HEK293 (cell line): ENCODE data around the gene AHCYL2.

ENCODE experiments used
- BCL11B ChIP-seq: fragments of 450-650 bp; formaldehyde crosslinking; IDR thresholded peaks from 2 replicates; pipeline ENCODE4 v1.5.1; 2016; ENCODE audit warnings: low read depth, missing biosample characterization, missing genetic modification characterization
- KLF8 ChIP-seq: fragments of 450-650 bp; formaldehyde crosslinking; IDR thresholded peaks from 2 replicates; pipeline ENCODE4 v1.5.1; 2016; ENCODE audit warnings: missing biosample characterization, missing genetic modification characterization
- MYNN ChIP-seq: fragments of 450-650 bp; formaldehyde crosslinking; IDR thresholded peaks from 2 replicates; pipeline ENCODE4 v1.5.1; 2016; ENCODE audit warnings: missing biosample characterization, missing genetic modification characterization, borderline replicate concordance
- RBAK ChIP-seq: fragments of 450-650 bp; formaldehyde crosslinking; IDR thresholded peaks from 2 replicates; pipeline ENCODE4 v1.5.1; 2016; ENCODE audit warnings: missing biosample characterization, missing genetic modification characterization
- SALL2 ChIP-seq: fragments of 450-650 bp; formaldehyde crosslinking; IDR thresholded peaks from 2 replicates; pipeline ENCODE4 v1.5.0; 2017; ENCODE audit warnings: missing biosample characterization, mild to moderate bottlenecking, missing genetic modification characterization, borderline replicate concordance
- ZBTB17 ChIP-seq: fragments of 450-650 bp; formaldehyde crosslinking; IDR thresholded peaks from 2 replicates; pipeline ENCODE4 v1.5.1; 2016; ENCODE audit warnings: missing biosample characterization, missing genetic modification characterization
- ZBTB20 ChIP-seq: fragments of 450-650 bp; formaldehyde crosslinking; IDR thresholded peaks from 2 replicates; pipeline ENCODE4 v1.5.1; 2016; ENCODE audit warnings: missing biosample characterization, missing genetic modification characterization
- ZBTB21 ChIP-seq: fragments of 450-650 bp; formaldehyde crosslinking; IDR thresholded peaks from 2 replicates; pipeline ENCODE4 v1.5.1; 2017; ENCODE audit warnings: missing biosample characterization, missing genetic modification characterization
- ZFP37 ChIP-seq: fragments of 450-650 bp; formaldehyde crosslinking; IDR thresholded peaks from 2 replicates; pipeline ENCODE4 v1.5.1; 2016; ENCODE audit warnings: missing biosample characterization, missing genetic modification characterization
- ZNF112 ChIP-seq: fragments of 450-650 bp; formaldehyde crosslinking; IDR thresholded peaks from 2 replicates; pipeline ENCODE4 v1.5.0; 2017; ENCODE audit warnings: missing biosample characterization, missing genetic modification characterization
- ZNF114 ChIP-seq: fragments of 450-650 bp; formaldehyde crosslinking; IDR thresholded peaks from 2 replicates; pipeline ENCODE4 v1.5.0; 2017; ENCODE audit warnings: missing biosample characterization, missing genetic modification characterization
- ZNF132 ChIP-seq: fragments of 450-650 bp; formaldehyde crosslinking; IDR thresholded peaks from 2 replicates; pipeline ENCODE4 v1.5.1; 2017; ENCODE audit warnings: missing biosample characterization, missing genetic modification characterization, borderline replicate concordance
- ZNF146 ChIP-seq: fragments of 450-650 bp; formaldehyde crosslinking; IDR thresholded peaks from 2 replicates; pipeline ENCODE4 v1.5.1; 2016; ENCODE audit warnings: missing biosample characterization, missing genetic modification characterization
- ZNF214 ChIP-seq: fragments of 450-650 bp; formaldehyde crosslinking; IDR thresholded peaks from 2 replicates; pipeline ENCODE4 v1.5.1; 2017; ENCODE audit warnings: missing biosample characterization, mild to moderate bottlenecking, missing genetic modification characterization, borderline replicate concordance
- ZNF23 ChIP-seq: fragments of 450-650 bp; formaldehyde crosslinking; IDR thresholded peaks from 2 replicates; pipeline ENCODE4 v1.5.1; 2016; ENCODE audit warnings: missing biosample characterization, missing genetic modification characterization, borderline replicate concordance
- ZNF324 ChIP-seq: fragments of 450-650 bp; formaldehyde crosslinking; IDR thresholded peaks from 2 replicates; pipeline ENCODE4 v1.5.1; 2016; ENCODE audit warnings: missing biosample characterization, missing genetic modification characterization
- ZNF37A ChIP-seq: fragments of 450-650 bp; IDR thresholded peaks from 2 replicates; pipeline ENCODE4 v1.5.1; 2018; ENCODE audit warnings: missing biosample characterization, missing genetic modification characterization
- ZNF433 ChIP-seq: fragments of 450-650 bp; formaldehyde crosslinking; IDR thresholded peaks from 2 replicates; pipeline ENCODE4 v1.5.1; 2016; ENCODE audit warnings: missing biosample characterization, missing genetic modification characterization, low read depth
- ZNF473 ChIP-seq: fragments of 450-650 bp; formaldehyde crosslinking; IDR thresholded peaks from 2 replicates; pipeline ENCODE4 v1.5.1; 2017; ENCODE audit warnings: missing biosample characterization, missing genetic modification characterization
- ZNF529 ChIP-seq: fragments of 450-650 bp; formaldehyde crosslinking; IDR thresholded peaks from 2 replicates; pipeline ENCODE4 v1.5.1; 2017; ENCODE audit warnings: missing genetic modification characterization, missing biosample characterization; ENCODE audit not compliant: insufficient replicate concordance
- ZNF530 ChIP-seq: fragments of 450-650 bp; formaldehyde crosslinking; IDR thresholded peaks from 2 replicates; pipeline ENCODE4 v1.5.1; 2016; ENCODE audit warnings: low read depth, missing biosample characterization, missing genetic modification characterization
- ZNF658 ChIP-seq: fragments of 450-650 bp; formaldehyde crosslinking; IDR thresholded peaks from 2 replicates; pipeline ENCODE4; 2016; ENCODE audit warnings: missing biosample characterization, missing genetic modification characterization
- ZNF670 ChIP-seq: fragments of 450-650 bp; formaldehyde crosslinking; IDR thresholded peaks from 2 replicates; pipeline ENCODE4 v1.5.1; 2016; ENCODE audit warnings: missing biosample characterization, missing genetic modification characterization, low read depth
- ZNF707 ChIP-seq: fragments of 450-650 bp; formaldehyde crosslinking; IDR thresholded peaks from 2 replicates; pipeline ENCODE4 v1.5.1; 2016; ENCODE audit warnings: missing biosample characterization, missing genetic modification characterization
- ZNF777 ChIP-seq: fragments of 450-650 bp; formaldehyde crosslinking; IDR thresholded peaks from 2 replicates; pipeline ENCODE4 v1.5.1; 2017; ENCODE audit warnings: missing biosample characterization, missing genetic modification characterization, borderline replicate concordance
- ZNF830 ChIP-seq: fragments of 450-650 bp; IDR thresholded peaks from 2 replicates; pipeline ENCODE4 v1.5.0; 2018; ENCODE audit warnings: missing biosample characterization, missing genetic modification characterization, low read depth, mild to moderate bottlenecking, moderate library complexity
- ZSCAN30 ChIP-seq: fragments of 450-650 bp; IDR thresholded peaks from 2 replicates; pipeline ENCODE4 v1.5.1; 2018; ENCODE audit warnings: missing biosample characterization, mild to moderate bottlenecking, missing genetic modification characterization, moderate library complexity
- TF ChIP-seq, protein P1 (sequence below): fragments of 450-650 bp; IDR thresholded peaks from 2 replicates; pipeline ENCODE4 v1.5.1; 2018; ENCODE audit warnings: missing biosample characterization, mild to moderate bottlenecking, missing genetic modification characterization
- TF ChIP-seq, protein P2 (sequence below): fragments of 450-650 bp; formaldehyde crosslinking; IDR thresholded peaks from 2 replicates; pipeline ENCODE4 v1.5.1; 2016; ENCODE audit warnings: missing biosample characterization, missing genetic modification characterization
- TF ChIP-seq, protein P3 (sequence below): fragments of 450-650 bp; formaldehyde crosslinking; IDR thresholded peaks from 2 replicates; pipeline ENCODE4 v1.5.1; 2016; ENCODE audit warnings: missing biosample characterization, missing genetic modification characterization
- TF ChIP-seq, protein P4 (sequence below): fragments of 450-650 bp; formaldehyde crosslinking; IDR thresholded peaks from 2 replicates; pipeline ENCODE4 v1.5.1; 2016; ENCODE audit warnings: missing biosample characterization, missing genetic modification characterization
- TF ChIP-seq, protein P5 (sequence below): fragments of 450-650 bp; formaldehyde crosslinking; IDR thresholded peaks from 2 replicates; pipeline ENCODE4 v1.5.1; 2016; ENCODE audit warnings: missing biosample characterization, missing genetic modification characterization

Gene AHCYL2

DNA sequence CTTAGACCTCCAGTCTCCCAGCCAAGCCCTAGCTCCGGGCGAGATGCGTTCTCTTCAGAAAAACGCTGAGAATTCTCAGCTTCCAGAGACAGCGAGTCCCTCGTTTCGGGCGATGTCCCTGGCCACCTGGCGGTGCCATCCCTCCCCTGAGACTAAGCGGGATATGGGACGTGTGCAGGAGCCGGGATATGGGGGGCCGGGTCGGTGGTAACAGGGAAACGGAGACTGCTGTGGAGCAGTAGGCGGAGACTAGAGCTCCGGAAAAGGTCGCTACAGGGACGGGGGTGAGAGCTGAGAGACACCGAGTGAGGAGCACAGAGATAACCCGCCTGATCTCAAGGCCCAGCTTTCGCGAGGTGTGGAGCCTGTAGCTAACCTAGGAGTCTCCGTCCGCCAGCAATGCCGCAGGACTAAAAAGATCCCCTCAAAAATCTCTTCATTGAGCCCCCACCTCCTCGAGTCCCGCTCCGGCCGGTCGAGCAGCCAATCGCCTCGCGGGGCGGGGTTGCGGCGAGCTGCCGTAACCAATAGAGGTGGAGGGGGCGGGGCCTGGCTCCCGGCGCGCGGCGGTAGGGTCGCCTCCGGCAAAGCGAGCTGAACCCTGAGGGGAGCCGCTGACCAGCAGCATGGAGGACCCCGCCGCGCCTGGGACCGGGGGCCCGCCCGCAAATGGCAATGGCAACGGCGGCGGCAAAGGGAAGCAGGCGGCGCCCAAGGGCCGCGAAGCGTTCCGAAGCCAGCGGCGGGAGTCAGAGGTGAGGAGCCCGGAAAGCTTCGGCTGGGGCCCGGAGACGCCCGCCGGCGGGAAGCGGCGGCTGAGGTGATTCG is 209.2 kb downstream of the AHCYL2 start, which contains the start of gene STRIP2 (continued):
- TF ChIP-seq, protein P1, sequence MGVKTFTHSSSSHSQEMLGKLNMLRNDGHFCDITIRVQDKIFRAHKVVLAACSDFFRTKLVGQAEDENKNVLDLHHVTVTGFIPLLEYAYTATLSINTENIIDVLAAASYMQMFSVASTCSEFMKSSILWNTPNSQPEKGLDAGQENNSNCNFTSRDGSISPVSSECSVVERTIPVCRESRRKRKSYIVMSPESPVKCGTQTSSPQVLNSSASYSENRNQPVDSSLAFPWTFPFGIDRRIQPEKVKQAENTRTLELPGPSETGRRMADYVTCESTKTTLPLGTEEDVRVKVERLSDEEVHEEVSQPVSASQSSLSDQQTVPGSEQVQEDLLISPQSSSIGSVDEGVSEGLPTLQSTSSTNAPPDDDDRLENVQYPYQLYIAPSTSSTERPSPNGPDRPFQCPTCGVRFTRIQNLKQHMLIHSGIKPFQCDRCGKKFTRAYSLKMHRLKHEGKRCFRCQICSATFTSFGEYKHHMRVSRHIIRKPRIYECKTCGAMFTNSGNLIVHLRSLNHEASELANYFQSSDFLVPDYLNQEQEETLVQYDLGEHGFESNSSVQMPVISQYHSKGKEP (tag by site-specific recombination) = no peak
- no peak for TF ChIP-seq ZNF473 (tag by site-specific recombination)
- TF ChIP-seq ZNF529 (tag by site-specific recombination) = no peak
- TF ChIP-seq ZNF37A = no peak
- no peak for TF ChIP-seq ZNF530 (tag by site-specific recombination)
- peak; percentile 72; the same call in 1 of the 2 replicates for TF ChIP-seq BCL11B (tag by site-specific recombination)
- TF ChIP-seq, protein P2, sequence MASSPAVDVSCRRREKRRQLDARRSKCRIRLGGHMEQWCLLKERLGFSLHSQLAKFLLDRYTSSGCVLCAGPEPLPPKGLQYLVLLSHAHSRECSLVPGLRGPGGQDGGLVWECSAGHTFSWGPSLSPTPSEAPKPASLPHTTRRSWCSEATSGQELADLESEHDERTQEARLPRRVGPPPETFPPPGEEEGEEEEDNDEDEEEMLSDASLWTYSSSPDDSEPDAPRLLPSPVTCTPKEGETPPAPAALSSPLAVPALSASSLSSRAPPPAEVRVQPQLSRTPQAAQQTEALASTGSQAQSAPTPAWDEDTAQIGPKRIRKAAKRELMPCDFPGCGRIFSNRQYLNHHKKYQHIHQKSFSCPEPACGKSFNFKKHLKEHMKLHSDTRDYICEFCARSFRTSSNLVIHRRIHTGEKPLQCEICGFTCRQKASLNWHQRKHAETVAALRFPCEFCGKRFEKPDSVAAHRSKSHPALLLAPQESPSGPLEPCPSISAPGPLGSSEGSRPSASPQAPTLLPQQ (tag by site-specific recombination) = peak; percentile 82; the same call in 1 of the 2 replicates
- TF ChIP-seq, protein P3, sequence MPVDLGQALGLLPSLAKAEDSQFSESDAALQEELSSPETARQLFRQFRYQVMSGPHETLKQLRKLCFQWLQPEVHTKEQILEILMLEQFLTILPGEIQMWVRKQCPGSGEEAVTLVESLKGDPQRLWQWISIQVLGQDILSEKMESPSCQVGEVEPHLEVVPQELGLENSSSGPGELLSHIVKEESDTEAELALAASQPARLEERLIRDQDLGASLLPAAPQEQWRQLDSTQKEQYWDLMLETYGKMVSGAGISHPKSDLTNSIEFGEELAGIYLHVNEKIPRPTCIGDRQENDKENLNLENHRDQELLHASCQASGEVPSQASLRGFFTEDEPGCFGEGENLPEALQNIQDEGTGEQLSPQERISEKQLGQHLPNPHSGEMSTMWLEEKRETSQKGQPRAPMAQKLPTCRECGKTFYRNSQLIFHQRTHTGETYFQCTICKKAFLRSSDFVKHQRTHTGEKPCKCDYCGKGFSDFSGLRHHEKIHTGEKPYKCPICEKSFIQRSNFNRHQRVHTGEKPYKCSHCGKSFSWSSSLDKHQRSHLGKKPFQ (tag by site-specific recombination) = no peak
- TF ChIP-seq ZSCAN30 (tag by site-specific recombination) = peak; percentile 78; the same call in 1 of the 2 replicates
- no peak for TF ChIP-seq ZNF670 (tag by site-specific recombination)
- TF ChIP-seq ZNF23 (tag by site-specific recombination) = no peak
- TF ChIP-seq, protein P4, sequence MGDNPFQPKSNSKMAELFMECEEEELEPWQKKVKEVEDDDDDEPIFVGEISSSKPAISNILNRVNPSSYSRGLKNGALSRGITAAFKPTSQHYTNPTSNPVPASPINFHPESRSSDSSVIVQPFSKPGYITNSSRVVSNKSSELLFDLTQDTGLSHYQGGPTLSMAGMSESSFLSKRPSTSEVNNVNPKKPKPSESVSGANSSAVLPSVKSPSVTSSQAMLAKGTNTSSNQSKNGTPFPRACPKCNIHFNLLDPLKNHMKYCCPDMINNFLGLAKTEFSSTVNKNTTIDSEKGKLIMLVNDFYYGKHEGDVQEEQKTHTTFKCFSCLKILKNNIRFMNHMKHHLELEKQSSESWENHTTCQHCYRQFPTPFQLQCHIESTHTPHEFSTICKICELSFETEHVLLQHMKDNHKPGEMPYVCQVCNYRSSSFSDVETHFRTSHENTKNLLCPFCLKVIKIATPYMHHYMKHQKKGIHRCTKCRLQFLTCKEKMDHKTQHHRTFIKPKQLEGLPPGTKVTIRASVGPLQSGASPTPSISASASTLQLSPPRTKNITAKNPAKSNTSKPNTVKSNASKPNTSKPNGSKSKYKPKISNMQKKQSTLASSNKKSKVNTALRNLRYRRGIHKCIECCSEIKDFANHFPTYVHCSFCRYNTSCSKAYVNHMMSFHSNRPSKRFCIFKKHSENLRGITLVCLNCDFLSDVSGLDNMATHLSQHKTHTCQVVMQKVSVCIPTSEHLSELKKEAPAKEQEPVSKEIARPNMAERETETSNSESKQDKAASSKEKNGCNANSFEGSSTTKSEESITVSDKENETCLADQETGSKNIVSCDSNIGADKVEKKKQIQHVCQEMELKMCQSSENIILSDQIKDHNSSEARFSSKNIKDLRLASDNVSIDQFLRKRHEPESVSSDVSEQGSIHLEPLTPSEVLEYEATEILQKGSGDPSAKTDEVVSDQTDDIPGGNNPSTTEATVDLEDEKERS = 0 out of 2 replicates have a peak, but pooled peaks have one; percentile 21
- no peak for TF ChIP-seq ZNF658 (tag by site-specific recombination)
- no peak for TF ChIP-seq SALL2 (tag by site-specific recombination)
- peak; percentile 67 for TF ChIP-seq ZBTB20 (tag by site-specific recombination)
- no peak for TF ChIP-seq ZNF707 (tag by site-specific recombination)
- TF ChIP-seq ZNF433 (tag by site-specific recombination) = no peak
- no peak for TF ChIP-seq MYNN
- no peak for TF ChIP-seq ZNF830
- TF ChIP-seq ZNF132 = no peak
- no peak for TF ChIP-seq ZNF777 (tag by site-specific recombination)
- TF ChIP-seq RBAK (tag by site-specific recombination) = no peak
- no peak for TF ChIP-seq ZNF214 (tag by site-specific recombination)
- peak; percentile 65; the same call in 1 of the 2 replicates for TF ChIP-seq ZFP37
- peak; percentile 92 for TF ChIP-seq ZBTB17
- TF ChIP-seq KLF8 (tag by site-specific recombination) = no peak
- no peak for TF ChIP-seq ZNF146 (tag by site-specific recombination)
- TF ChIP-seq ZNF114 = no peak
- TF ChIP-seq ZNF112 (tag by site-specific recombination) = no peak
- TF ChIP-seq ZBTB21 (tag by site-specific recombination) = no peak
- TF ChIP-seq, protein P5, sequence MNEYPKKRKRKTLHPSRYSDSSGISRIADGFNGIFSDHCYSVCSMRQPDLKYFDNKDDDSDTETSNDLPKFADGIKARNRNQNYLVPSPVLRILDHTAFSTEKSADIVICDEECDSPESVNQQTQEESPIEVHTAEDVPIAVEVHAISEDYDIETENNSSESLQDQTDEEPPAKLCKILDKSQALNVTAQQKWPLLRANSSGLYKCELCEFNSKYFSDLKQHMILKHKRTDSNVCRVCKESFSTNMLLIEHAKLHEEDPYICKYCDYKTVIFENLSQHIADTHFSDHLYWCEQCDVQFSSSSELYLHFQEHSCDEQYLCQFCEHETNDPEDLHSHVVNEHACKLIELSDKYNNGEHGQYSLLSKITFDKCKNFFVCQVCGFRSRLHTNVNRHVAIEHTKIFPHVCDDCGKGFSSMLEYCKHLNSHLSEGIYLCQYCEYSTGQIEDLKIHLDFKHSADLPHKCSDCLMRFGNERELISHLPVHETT = no peak
- TF ChIP-seq ZNF324 (tag by site-specific recombination) = no peak
